ENCODE results near the gene TNS1. TPM values are rescaled to one million over a fixed set of nuclear protein-coding genes. Genes with fewer than 3 reads are reported as not detected.

Gene TNS1
- total and polyA plus RNA-seq, 8 donors, result 139 to 327 (median 159) TPM

DNA sequence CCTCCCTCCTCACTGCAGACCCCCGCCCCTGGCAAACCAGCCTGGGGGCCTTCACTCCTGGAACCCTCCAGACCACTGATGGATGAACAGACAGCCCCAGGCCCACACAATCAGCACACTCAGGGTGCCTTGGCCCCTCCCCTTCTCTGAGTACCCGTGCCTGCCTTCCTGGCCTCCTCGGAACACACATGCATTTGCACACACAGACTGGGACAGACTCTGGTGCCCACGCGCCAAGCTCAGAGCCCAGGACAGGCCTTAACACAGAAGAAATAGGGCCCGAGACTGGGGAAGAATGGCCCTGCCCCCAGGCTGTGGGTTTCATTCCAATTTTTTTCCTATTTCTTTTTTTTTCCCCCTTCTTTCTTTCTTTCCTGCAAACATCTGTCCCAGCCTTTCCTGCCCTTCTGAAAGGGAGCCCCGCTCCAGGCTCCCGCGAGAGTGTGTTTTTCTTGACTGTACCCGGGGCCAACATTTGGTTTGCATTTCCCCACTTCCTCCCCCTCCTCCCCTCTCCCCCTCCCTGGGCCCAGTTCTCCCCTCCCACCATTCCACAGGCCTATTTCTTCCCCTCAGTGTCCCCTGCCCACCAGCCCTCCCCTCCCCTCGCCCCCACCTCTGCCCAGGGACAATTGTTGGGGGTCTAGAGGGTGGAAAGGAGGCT is 618 bp upstream of the TNS1 start:
- DNase-seq, result peak in 2 of 4 donors; percentile 59 to 83
- Histone ChIP-seq H3K9me3 (no peaks in the 10 kb centered on the region), H3K36me3 (no peaks in the 10 kb centered on the region), H3K4me3 (no peak overlapping the region), H3K4me1 (peaks cover 3 to 29% of the 10 kb centered on the region in 2 donors), H3K27me3 (no peaks in the 10 kb centered on the region), H3K27ac (peak overlapping the region in 1 of 2 donors; percentile 73)
- ATAC-seq, result peak; percentile 38
- intact Hi-C loops (cut with DNase I), result no loop called here
- TF ChIP-seq, protein P1, sequence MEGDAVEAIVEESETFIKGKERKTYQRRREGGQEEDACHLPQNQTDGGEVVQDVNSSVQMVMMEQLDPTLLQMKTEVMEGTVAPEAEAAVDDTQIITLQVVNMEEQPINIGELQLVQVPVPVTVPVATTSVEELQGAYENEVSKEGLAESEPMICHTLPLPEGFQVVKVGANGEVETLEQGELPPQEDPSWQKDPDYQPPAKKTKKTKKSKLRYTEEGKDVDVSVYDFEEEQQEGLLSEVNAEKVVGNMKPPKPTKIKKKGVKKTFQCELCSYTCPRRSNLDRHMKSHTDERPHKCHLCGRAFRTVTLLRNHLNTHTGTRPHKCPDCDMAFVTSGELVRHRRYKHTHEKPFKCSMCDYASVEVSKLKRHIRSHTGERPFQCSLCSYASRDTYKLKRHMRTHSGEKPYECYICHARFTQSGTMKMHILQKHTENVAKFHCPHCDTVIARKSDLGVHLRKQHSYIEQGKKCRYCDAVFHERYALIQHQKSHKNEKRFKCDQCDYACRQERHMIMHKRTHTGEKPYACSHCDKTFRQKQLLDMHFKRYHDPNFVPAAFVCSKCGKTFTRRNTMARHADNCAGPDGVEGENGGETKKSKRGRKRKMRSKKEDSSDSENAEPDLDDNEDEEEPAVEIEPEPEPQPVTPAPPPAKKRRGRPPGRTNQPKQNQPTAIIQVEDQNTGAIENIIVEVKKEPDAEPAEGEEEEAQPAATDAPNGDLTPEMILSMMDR (IDR thresholded peaks at IDR 0.05), result no peak

DNA sequence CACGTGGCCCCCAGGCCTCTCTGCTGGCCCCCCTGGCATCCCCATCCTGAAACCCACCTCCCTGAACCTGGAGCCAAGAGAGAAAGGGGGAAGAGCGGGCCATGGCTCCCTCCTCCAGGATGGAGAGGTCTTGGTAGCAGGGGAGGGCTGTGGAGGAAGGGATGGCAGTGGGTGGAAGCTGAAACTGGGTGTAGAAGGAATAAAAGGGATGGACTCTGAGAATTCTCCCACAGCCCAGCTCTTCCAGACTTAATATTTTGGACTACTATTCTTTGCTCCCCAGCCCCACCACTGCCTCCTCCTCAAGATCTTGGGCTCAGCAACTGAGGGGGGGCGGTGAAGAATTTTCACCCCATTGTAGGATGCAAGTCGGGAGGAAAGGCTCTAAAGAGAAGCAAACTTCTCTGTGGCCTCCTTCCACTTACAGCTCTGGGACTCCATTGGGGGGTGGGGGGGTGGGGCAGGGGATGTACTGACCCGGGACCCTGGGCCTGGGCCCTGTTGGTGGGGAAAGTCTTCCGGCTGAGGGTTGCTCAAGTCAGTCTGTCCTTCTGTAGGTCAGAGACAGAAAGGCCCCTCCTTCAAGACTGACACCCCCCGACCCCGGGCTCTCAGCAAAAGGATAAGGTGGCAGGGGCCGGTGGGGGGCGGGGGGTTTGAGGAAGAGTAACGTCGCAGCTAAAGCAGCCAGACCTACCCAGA is 501 bp downstream of the TNS1 start:
- H3K9me3 ChIP-seq, result no peaks in the 10 kb centered on the region
- ATAC-seq (no peak), DNase-seq (no peak)
- peak overlapping the region in 1 of 2 donors; percentile 73 for H3K27ac ChIP-seq
- intact Hi-C loops (cut with DNase I), result no loop called here
- TF ChIP-seq, protein P1 (IDR thresholded peaks at IDR 0.05), result no peak
- H3K36me3 ChIP-seq, result no peaks in the 10 kb centered on the region
- H3K4me3 ChIP-seq, result peak overlapping the region; percentile 22 to 23
- H3K4me1 ChIP-seq, result peaks cover 3 to 29% of the 10 kb centered on the region in 2 donors
- no peaks in the 10 kb centered on the region for H3K27me3 ChIP-seq

DNA sequence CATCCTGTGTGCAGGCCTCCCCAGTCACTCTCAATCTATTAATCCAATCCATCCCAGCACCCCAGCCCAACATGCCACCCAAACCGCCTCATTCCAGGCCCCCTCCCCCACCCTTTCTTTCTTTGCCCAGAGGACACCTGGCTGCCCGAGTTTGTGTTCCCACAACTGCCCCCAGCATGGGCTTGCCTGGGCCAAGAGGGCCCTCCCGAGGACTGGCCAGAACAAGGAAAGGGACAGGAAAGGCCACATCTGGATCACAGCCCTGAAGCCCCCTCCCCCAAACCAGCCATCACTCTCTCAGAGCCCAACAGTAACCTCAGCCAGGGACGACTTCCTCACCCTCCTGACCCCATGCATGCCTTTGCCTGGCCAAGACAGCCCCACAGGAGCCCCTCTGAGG is 1.2 kb downstream of the TNS1 start:
- H3K4me1 ChIP-seq, result peaks cover 3 to 32% of the 10 kb centered on the region in 2 donors
- H3K27ac ChIP-seq, result no peak overlapping the region
- no peaks in the 10 kb centered on the region for H3K36me3 ChIP-seq
- H3K9me3 ChIP-seq, result no peaks in the 10 kb centered on the region
- TF ChIP-seq, protein P1 (IDR thresholded peaks at IDR 0.05), result no peak
- no peak for ATAC-seq
- DNase-seq, result no peak
- peak overlapping the region; percentile 22 to 23 for H3K4me3 ChIP-seq
- H3K27me3 ChIP-seq, result no peaks in the 10 kb centered on the region
- intact Hi-C loops (cut with DNase I), result no loop called here

DNA sequence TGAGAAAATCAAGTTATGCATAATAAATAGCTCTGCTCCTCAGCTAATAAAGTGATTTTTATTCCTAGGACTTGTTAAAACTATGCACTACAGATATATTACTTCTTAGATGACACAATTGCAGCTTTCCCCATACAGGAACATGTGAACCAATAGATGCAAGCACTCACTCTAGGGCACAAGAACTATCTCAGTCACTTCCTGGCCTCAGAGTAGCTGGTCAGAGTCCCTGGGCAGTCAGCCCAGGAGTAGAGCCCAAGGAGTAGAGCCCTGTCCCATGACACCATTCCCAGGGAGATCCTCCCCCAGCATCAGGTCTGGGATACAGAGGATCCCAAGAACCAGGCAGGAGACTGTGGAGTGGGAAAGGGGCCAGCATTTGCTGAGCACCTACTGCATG is 2.7 kb downstream of the TNS1 start:
- H3K4me3 ChIP-seq, result no peak overlapping the region
- no peaks in the 10 kb centered on the region for H3K36me3 ChIP-seq
- peaks cover 13 to 47% of the 10 kb centered on the region in 2 donors for H3K4me1 ChIP-seq
- no peaks in the 10 kb centered on the region for H3K9me3 ChIP-seq
- no peak for DNase-seq
- peak; percentile 15 for ATAC-seq
- no peaks in the 10 kb centered on the region for H3K27me3 ChIP-seq
- H3K27ac ChIP-seq, result peak overlapping the region in 1 of 2 donors; percentile 7
- intact Hi-C loops (cut with DNase I), result no loop called here
- TF ChIP-seq, protein P1 (IDR thresholded peaks at IDR 0.05), result no peak

DNA sequence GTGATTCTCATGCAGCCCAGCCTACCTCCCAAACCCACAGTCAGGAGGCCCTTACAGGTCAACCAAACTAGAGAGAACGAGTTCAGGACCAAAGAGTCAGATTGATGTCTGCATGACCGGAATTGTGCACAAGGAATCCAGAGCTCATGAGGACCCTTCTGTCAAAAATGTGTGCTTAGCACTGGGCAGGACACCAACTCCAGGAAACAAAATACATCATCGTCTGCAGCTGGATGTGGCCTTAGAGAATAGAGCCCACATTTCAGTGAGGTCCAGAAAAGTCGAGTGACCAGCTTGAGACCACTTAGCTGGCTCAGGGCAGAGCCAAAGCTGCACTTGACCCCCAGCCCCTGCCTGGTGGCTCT is 3.2 kb downstream of the TNS1 start:
- no peak overlapping the region for H3K27ac ChIP-seq
- ATAC-seq (no peak), DNase-seq (no peak)
- H3K4me3 ChIP-seq, result no peak overlapping the region
- H3K36me3 ChIP-seq, result no peaks in the 10 kb centered on the region
- peaks cover 14 to 52% of the 10 kb centered on the region in 2 donors for H3K4me1 ChIP-seq
- intact Hi-C loops (cut with DNase I), result loop anchor here in 1 of 2 donors (5.0 kb wide), 1 partner anchor 212 kb away; no protein-coding TSS in a partner anchor
- no peaks in the 10 kb centered on the region for H3K9me3 ChIP-seq
- no peaks in the 10 kb centered on the region for H3K27me3 ChIP-seq
- TF ChIP-seq, protein P1 (IDR thresholded peaks at IDR 0.05), result no peak
